HG02981 (cell line): Measurements from ENCODE around the gene BICD1.

Source experiments
- ATAC-seq: cut with Tn5 transposase; IDR thresholded peaks from one replicate; pipeline ENCODE4 v1.9.1; 2021; ENCODE audit warnings: mild to moderate bottlenecking, moderate library complexity; ENCODE audit not compliant: unreplicated experiment

The BICD1 gene

DNA sequence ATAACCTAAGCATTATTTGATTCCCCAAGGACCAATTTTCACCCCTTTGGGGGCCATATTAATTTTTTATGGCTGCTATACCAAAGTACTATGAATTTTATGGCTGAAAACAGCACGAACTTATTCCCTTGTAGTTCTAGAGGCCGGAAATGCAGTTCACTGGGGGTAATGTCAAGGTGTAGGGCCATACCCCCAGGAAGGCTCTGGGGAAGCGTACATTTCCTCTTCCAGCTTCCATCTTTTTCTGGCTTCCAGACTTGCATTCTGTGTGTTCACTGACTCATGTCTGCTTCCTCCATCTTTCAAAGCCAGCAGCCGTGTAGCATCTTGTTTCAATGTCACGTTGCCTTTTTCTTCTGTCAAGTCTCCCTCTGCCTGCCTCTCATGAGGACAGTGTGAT, 133.5 kb downstream of the BICD1 start:
- no peak for ATAC-seq

GRCh38 chr12:32240831-32241230, 134.2 kb downstream of the BICD1 start:
- ATAC-seq: no peak

- ATAC-seq: no peak
These were observed 136.0 kb downstream of the BICD1 start for GRCh38 chr12:32242641-32243040.

GRCh38 chr12:32248441-32249140, 141.9 kb downstream of the BICD1 start:
- ATAC-seq: no peak

DNA sequence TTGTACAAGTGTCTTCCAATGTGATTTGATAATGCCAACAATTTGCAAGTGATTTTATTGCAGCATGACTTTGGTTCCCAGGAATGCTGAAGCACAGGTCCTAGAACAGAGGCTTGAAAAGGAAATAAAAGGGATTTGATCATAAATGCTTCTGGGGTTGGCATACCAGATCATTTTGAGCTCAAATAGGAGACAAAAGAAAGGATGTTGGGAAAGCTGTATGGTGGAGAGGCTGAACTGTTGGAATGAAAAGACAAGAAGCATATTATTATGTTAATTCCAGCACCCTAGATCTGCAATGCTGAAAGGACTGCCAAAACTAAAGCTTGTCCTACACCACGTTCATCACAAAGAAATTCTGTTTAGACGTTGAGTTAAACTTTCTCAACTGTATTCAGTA, 143.1 kb downstream of the BICD1 start:
- ATAC-seq: no peak

DNA sequence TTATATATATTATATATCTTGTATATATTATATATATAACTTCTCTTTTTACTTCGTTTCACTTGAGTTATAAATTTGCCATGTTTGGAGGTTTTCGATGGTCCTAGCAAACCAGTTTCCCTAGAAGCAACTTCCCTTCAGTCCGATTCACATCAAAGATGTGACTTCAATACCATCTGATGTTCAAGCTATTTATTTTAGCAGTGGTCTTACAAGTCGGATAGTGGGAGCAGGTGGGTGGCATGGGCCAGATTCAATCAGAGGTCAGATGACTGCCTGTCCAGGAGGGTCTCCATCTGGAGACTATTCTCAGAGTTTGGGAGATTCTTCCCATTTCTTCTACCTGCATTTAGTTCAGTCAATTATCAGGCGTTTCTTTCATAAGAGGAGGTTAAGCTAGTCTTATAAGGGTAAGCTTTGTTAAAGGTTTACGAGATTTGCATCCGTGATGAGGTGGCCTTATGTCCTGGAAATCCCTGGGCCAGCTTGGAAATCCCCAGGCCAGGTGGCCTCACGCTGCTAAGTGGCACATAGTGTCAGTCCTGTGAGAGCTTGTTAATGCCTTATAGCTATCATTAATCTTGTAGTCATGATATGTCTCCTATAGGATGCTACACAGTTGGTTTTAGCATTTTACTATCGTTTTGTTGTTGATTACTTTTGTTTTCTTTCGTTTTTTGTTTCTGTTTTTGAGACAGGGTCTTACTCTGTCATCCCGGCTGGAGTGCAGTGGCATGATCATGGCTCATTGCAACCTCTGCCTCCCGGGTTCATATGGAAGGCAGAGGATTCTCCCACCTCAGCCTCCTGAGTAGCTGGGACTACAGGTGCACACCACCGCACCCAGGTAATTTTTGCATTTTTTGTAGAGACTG, 145.8 kb downstream of the BICD1 start:
- peak; percentile 70 for ATAC-seq

DNA sequence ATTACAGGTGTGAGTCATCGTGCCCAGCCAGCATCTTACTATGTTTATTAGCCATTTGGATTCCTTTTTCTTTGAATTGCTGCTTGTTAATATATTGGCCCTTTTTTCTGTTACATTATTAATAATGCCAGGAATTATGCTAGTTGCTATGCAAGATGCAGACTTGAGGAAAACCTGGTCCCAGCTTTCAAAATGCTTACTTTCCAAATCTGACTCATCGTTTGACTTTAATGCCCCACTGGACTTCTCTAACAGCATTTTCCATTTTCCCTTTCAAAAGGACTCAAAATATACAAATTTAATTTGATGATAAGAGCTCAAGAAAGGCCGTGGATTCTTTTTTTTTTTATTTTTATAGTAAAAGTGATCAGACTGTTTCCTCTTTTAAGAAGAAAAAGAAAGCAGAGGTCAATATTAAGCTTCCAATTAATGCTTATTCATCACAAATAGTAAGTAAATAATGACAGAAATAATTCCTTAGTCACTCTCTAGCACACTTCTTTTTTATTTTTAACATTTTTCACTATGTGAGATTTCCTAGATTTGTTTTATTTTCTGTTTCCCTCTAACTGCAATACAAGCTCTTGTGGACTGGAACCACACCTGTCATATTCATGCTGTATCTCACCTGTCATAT, 146.6 kb downstream of the BICD1 start:
- no peak for ATAC-seq

DNA sequence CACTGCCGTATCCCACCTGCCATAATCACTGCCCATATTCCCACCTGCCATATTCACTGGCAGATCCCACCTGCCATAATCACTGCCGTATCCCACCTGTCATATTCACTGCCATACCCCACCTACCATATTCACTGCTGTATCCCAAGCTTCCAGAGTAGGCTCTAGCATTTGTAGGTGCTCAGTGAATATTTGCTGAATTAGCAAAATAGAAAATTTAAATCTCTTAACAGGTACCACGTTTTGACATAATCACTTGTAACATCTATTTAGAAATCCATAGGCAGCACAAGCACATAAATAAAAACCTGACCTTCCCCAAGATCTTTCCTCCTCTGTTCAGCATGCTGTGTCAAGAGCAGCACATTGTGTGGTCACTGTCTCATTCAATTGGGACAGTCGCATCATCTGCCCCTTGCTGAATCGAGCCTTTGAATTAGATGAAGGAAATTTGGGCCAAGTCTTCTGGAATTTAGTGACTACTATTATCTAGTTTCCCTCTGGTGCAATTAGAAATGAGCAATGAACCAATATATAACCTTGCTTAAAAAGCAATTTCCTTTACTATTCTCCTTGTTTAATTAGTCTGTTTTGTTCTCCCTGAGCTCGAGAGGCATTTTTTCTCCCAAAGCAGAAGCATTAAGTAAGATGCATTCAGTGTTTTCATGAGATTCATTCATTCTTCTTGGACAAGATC, 147.8 kb downstream of the BICD1 start:
- no peak for ATAC-seq

- no peak for ATAC-seq
These were observed 148.9 kb downstream of the BICD1 start for GRCh38 chr12:32255588-32255987.

- ATAC-seq: no peak
These were observed 151.2 kb downstream of the BICD1 start for GRCh38 chr12:32257695-32258496.

- no peak for ATAC-seq
These were observed 154.0 kb downstream of the BICD1 start for GRCh38 chr12:32260696-32261095.

DNA sequence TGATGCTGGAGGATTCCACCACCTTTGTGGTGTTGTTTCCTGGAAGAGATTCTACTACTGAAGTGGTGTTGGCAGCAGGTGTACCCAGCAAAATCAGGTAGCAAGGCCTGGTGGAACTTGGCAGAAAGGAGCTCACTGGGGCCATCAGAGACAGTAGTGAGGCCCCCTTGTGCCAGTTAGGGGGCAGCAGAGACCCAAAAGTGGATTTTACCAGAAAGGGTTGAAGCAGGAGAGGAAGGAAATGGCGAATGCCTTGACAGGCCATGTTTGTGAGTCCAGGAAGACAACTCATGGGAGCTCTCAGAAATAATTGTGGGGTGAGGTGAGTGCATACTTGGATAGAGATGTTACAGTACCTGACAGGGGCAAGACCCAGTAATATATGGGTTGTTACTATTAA, 155.0 kb downstream of the BICD1 start:
- ATAC-seq: no peak

DNA sequence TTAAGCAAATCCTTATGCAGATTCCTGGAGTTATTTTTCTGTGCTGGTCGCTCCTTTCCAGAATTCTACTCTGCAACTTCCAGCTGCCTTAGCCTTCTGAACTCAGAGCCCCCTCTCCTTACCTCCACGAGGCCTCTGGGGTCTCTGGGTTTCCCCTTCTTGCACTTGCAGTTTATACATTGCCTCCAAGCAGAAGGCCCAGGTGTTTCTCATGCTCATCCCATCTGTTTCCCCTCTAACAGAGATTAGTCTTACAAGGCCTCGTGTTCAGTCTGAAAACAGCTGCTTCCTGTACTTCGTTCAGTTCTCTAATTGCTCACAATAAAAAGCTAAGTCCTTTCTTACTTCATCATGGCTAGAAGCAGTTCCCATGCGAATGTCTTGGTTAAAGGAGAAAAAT, 158.3 kb downstream of the BICD1 start:
- no peak for ATAC-seq

GRCh38 chr12:32265456-32265855, 158.8 kb downstream of the BICD1 start:
- no peak for ATAC-seq

- peak; percentile 54 for ATAC-seq
These were observed 159.3 kb downstream of the BICD1 start for GRCh38 chr12:32265951-32266350.

DNA sequence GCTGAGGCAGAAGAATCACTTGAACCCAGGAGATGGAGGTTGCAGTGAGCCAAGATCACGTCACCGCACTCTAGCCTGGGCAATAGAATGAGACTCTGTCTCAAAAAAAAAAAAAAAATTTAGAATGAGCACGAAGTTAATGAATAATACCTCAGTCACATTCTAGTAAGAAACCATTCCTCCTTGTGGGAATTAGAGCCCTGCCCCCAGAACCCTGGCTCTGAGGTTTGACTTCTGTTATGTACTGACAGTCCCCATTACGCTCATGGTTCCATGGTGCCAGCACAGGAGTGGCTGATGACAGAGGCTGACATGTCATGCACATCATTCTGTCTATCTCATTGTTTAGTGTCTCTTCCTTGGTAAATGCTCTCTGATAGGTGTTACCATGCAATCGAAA, 160.1 kb downstream of the BICD1 start:
- no peak for ATAC-seq

DNA sequence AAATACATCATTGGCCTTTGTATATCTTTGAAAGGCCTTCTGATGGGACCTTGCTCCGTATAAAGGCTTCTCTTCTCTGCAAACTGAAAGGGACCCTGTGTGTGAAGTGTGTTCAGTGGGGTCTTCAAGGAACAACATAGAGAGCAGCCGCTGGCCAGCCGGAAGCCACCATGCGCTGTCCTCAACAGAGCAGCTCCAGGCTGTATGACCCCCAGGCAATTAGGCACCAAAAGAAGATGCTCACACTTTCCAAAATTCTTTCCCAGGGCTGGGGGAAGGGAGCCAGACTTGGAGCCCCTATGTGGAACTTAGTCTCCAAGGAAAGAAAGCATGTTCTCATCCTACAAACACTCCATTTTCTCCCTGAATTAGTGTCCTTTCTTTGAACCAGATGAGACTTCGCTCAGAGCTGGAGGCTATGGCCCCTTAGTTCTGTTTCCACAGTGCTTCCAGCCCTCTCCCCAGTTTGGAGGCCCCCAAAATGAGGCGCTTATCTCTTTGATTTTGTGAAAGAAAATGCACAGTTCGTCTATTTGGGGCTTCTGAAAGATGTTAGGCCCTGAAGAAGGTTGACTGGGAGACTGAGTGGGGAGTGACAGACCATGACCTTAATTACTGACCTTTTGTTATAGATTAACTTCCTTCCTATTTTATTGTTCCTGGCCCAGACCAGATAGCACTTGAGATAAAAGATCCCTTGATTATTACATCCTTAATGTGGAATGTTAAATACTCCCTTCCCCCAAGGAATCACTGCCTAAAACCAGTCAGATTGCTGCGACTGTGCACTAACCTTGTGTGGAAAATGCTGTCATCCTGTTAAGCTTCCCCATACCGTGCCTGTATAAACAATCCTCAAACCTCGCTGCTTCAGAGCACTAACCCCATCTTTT, 164.4 kb downstream of the BICD1 start:
- no peak for ATAC-seq

DNA sequence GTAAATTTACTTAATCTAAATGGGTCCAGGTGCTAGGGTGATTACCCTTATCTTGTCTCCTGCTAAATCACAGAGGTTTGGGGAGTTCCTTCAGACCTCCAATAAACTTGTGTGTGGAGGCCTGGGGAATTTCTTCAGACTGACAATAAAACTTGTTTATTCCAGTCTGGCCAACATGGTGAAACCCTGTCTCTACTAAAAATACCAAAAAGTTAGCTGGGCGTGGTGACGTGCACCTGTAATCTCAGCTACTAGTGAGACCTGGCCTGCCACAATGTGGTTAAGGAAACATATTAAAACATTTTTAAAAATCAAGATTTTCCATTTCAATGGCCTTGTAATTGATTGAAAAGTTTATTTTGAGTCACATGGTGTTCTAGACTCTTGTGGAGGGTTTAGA, 165.8 kb downstream of the BICD1 start:
- peak; percentile 41 for ATAC-seq

GRCh38 chr12:32273063-32273522, 166.4 kb downstream of the BICD1 start:
- ATAC-seq: peak; percentile 46
